Hepatocyte (in vitro differentiated cells): Measurements from ENCODE around the gene REV1. TPM values are rescaled to one million over a fixed set of nuclear protein-coding genes. Genes with fewer than 3 reads are reported as not detected.
"Not testable (repeated sequence)": the region's sequence is repeated elsewhere in the genome, so short reads cannot be mapped to it uniquely, and the experiment has no call there.

Experiments
- DNase-seq: peaks from one replicate; pipeline ENCODE4 v3.0.0-alpha.2; 2016; ENCODE audit warnings: low spot score
- H2AFZ ChIP-seq: fragments of 200-600 bp; sonication (generic); 2 replicates; pipeline ENCODE4 v1.6.0; 2016; ENCODE audit warnings: antibody characterized with exemption, mild to moderate bottlenecking
- H3K27ac ChIP-seq: fragments of 200-600 bp; sonication (generic); 2 replicates; pipeline ENCODE4 v1.5.1; 2016; ENCODE audit warnings: mild to moderate bottlenecking
- H3K27me3 ChIP-seq: fragments of 200-600 bp; sonication (generic); 2 replicates; pipeline ENCODE4 v1.6.1; 2016
- H3K36me3 ChIP-seq: fragments of 200-600 bp; sonication (generic); replicated peaks from 2 replicates; pipeline ENCODE4 v1.5.1; 2016; ENCODE audit warnings: low read depth; ENCODE audit not compliant: insufficient read depth
- H3K4me1 ChIP-seq: fragments of 200-600 bp; sonication (generic); 2 replicates; pipeline ENCODE4 v1.5.1; 2016; ENCODE audit warnings: mild to moderate bottlenecking, moderate library complexity; ENCODE audit not compliant: insufficient read depth
- H3K4me2 ChIP-seq: fragments of 200-600 bp; sonication (generic); 2 replicates; pipeline ENCODE4 v1.6.0; 2016
- H3K4me3 ChIP-seq: fragments of 200-600 bp; sonication (generic); 2 replicates; pipeline ENCODE4 v1.5.1; 2016; ENCODE audit warnings: mild to moderate bottlenecking
- H3K79me2 ChIP-seq: fragments of 200-600 bp; sonication (generic); 2 replicates; pipeline ENCODE4 v1.6.0; 2017; ENCODE audit warnings: mild to moderate bottlenecking
- H3K9me2 ChIP-seq: fragments of 200-600 bp; sonication (generic); replicated peaks from 2 replicates; pipeline ENCODE4 v1.6.0; 2017; ENCODE audit warnings: mild to moderate bottlenecking; ENCODE audit not compliant: insufficient read depth
- H3K9me3 ChIP-seq: fragments of 200-600 bp; sonication (generic); 2 replicates; pipeline ENCODE4 v1.5.1; 2016; ENCODE audit warnings: low read depth, mild to moderate bottlenecking
- H4K20me1 ChIP-seq: fragments of 200-600 bp; sonication (generic); 2 replicates; pipeline ENCODE4 v1.6.0; 2016; ENCODE audit warnings: mild to moderate bottlenecking; ENCODE audit not compliant: insufficient read depth, poor library complexity, severe bottlenecking
- EZH2 ChIP-seq: fragments of 200-600 bp; sonication (generic); IDR thresholded peaks from 2 replicates; pipeline ENCODE4 v1.6.1; 2016; ENCODE audit warnings: antibody characterized with exemption, mild to moderate bottlenecking, borderline replicate concordance
- EZH2phosphoT487 ChIP-seq: fragments of 200-600 bp; sonication (generic); IDR thresholded peaks from one replicate; pipeline ENCODE4 v1.6.1; 2018; ENCODE audit warnings: antibody characterized with exemption, mild to moderate bottlenecking, low read depth, moderate library complexity; ENCODE audit not compliant: unreplicated experiment, severe bottlenecking
- WGBS: methylation state at CpG from one replicate; pipeline ENCODE4 v1.1.6; 2016; ENCODE audit warnings: low lambda C conversion rate; ENCODE audit errors: missing lambda C conversion rate; 5-methylcytosine and 5-hydroxymethylcytosine counted together
- polyA plus RNA-seq: library from polyadenylated mRNA; unstranded; fragments of >200 nt; fragmentation: Nextera tagmentation; extraction: Ambion mirVana; gene quantifications from 2 replicates; pipeline ENCODE4 v1.2.1, GENCODE V29; 2016
- total RNA-seq: library from RNA; depleted of rRNA; stranded (reverse); fragments of >200 nt; gene quantifications from 2 replicates; pipeline ENCODE4 v1.2.3, GENCODE V29; 2014
- TF ChIP-seq, protein P1 (sequence below): fragments of 200-600 bp; sonication (generic); IDR thresholded peaks from 2 replicates; pipeline ENCODE4 v1.5.1; 2016; ENCODE audit warnings: antibody characterized with exemption, mild to moderate bottlenecking; ENCODE audit not compliant: poor library complexity

REV1 gene
- total and polyA plus RNA-seq, 2 experiments from 2014 or later, result 25.9 to 31.2 TPM

DNA sequence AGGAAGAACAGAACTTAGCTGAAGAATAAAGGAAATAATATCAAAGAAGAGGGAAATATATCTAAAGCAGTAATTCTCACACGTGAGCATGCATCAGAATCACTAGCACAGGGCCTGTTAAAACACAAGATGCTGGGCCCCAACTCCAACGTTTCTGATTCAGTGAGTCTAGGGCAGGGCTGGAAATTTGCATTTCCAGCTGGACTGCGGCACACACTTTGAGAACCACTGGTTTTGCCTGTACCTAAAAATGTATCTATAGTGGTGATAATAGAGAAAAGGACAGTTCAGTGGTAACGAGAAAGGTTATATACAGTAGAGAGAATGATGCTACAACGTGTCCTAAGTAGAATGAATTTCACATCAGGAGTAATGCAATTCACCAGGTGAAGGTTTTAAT lies 11.2 kb downstream of the REV1 start:
- Histone ChIP-seq H3K27me3 (no peaks in the 10 kb centered on the region), H4K20me1 (peaks cover 77% of the 10 kb centered on the region), H3K27ac (no peak overlapping the region), H3K9me2 (no peaks in the 10 kb centered on the region), H3K4me1 (peaks cover 35% of the 10 kb centered on the region), H3K4me3 (no peak overlapping the region), H3K36me3 (no peaks in the 10 kb centered on the region), H3K4me2 (no peak overlapping the region), H2AFZ (no peak overlapping the region), H3K9me3 (no peaks in the 10 kb centered on the region), H3K79me2 (peaks cover 100% of the 10 kb centered on the region)
- 86% methylated on average over 5 of the region's 5 CpGs for WGBS
- TF ChIP-seq EZH2phosphoT487 (no peak), EZH2 (no peak)
- TF ChIP-seq, protein P1, sequence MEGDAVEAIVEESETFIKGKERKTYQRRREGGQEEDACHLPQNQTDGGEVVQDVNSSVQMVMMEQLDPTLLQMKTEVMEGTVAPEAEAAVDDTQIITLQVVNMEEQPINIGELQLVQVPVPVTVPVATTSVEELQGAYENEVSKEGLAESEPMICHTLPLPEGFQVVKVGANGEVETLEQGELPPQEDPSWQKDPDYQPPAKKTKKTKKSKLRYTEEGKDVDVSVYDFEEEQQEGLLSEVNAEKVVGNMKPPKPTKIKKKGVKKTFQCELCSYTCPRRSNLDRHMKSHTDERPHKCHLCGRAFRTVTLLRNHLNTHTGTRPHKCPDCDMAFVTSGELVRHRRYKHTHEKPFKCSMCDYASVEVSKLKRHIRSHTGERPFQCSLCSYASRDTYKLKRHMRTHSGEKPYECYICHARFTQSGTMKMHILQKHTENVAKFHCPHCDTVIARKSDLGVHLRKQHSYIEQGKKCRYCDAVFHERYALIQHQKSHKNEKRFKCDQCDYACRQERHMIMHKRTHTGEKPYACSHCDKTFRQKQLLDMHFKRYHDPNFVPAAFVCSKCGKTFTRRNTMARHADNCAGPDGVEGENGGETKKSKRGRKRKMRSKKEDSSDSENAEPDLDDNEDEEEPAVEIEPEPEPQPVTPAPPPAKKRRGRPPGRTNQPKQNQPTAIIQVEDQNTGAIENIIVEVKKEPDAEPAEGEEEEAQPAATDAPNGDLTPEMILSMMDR, result no peak
- no peak for DNase-seq

DNA sequence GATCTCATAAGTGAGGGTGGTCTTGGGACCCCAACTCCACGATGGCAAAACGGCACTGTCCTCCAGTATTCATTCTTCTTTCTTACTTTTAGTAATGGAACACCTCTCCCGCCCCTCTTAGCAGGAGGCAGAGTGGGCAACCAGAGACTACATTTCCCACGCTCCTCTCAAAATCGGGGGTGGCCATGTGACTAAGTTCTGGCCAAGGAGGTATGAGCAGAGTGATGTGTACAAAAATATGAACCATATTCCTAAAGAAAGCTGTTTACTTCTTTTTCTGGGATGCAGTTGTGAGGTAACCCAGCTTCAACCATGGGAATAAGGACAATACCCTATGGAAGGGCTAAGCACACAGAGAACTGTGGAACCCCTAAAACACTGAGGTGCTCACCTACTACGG lies 12.8 kb downstream of the REV1 start:
- Histone ChIP-seq H3K4me1 (peaks cover 48% of the 10 kb centered on the region), H3K27me3 (no peaks in the 10 kb centered on the region), H3K4me3 (no peak overlapping the region), H3K36me3 (no peaks in the 10 kb centered on the region), H3K4me2 (no peak overlapping the region), H4K20me1 (peaks cover 75% of the 10 kb centered on the region), H3K9me2 (no peaks in the 10 kb centered on the region), H2AFZ (no peak overlapping the region), H3K27ac (no peak overlapping the region), H3K9me3 (no peaks in the 10 kb centered on the region), H3K79me2 (peaks cover 100% of the 10 kb centered on the region)
- TF ChIP-seq EZH2phosphoT487 (no peak), EZH2 (no peak)
- TF ChIP-seq, protein P1, result no peak
- no peak for DNase-seq
- 96% methylated on average over 6 of the region's 6 CpGs for WGBS

DNA sequence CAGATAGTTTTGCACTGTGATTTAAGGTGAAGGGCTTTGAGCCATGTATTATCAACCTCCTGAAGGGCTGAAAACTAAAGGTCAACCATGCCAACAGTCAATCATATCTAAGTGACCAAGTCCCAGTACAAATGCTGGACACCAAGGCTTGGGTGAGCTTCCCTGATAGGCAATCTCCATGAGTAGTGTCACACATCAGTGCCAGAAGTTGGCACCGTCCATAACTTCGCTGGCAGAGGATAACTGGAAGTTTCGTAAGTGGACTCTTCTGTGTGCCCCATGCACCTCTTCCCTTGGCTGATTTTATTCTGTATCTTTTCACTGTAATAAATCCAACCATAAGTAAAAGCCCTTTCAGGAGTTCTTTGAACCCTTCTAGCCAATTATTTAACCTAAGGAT lies 13.2 kb downstream of the REV1 start:
- no peak overlapping the region for H2AFZ ChIP-seq
- peaks cover 51% of the 10 kb centered on the region for H3K4me1 ChIP-seq
- H3K36me3 ChIP-seq, result no peaks in the 10 kb centered on the region
- TF ChIP-seq EZH2 (no peak), EZH2phosphoT487 (no peak)
- TF ChIP-seq, protein P1, result no peak
- peaks cover 74% of the 10 kb centered on the region for H4K20me1 ChIP-seq
- H3K27ac ChIP-seq, result no peak overlapping the region
- H3K79me2 ChIP-seq, result peaks cover 100% of the 10 kb centered on the region
- H3K27me3 ChIP-seq, result no peaks in the 10 kb centered on the region
- no peaks in the 10 kb centered on the region for H3K9me3 ChIP-seq
- H3K4me3 ChIP-seq, result no peak overlapping the region
- WGBS, result 100% methylated on average over 3 of the region's 3 CpGs
- no peak overlapping the region for H3K4me2 ChIP-seq
- no peak for DNase-seq
- H3K9me2 ChIP-seq, result no peaks in the 10 kb centered on the region

DNA sequence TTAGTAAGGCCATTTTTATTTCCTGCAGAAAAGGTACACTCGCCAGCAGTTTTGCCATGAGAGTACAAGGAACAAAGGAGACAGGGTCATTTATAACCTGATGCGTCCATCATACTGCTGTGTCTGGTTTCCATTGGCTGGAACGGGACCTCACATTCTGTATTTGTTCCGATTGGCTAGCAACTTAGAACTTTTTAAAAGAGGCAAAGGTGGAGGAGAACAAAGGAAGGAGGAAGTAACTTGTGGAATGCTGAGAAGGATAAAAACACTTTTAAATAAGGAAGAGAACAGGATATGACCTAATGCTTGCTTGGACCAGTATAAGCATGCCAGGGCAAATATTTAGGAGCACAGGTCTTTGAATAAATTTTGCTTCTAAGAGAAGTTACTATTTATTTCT lies 14.7 kb downstream of the REV1 start:
- H3K27me3 ChIP-seq, H3K4me2 ChIP-seq, H3K36me3 ChIP-seq, DNase-seq, H3K9me2 ChIP-seq, H3K9me3 ChIP-seq, H3K27ac ChIP-seq, H2AFZ ChIP-seq, H3K4me3 ChIP-seq: not testable (repeated sequence)
- Histone ChIP-seq H3K4me1 (peaks cover 47% of the 10 kb centered on the region), H3K79me2 (peaks cover 100% of the 10 kb centered on the region), H4K20me1 (peaks cover 69% of the 10 kb centered on the region)
- WGBS, result 93% methylated on average over 4 of the region's 4 CpGs
